Ishikawa (cell line): Measurements from ENCODE around the gene GAS6.

ENCODE experiments used
- CEBPB ChIP-seq: IDR thresholded peaks from 2 replicates; pipeline ENCODE4 v1.6.1; 2012
- CREB1 ChIP-seq: IDR thresholded peaks from 2 replicates; pipeline ENCODE4 v1.6.1; 2012; ENCODE audit warnings: low read depth
- EGR1 ChIP-seq: IDR thresholded peaks from 2 replicates; pipeline ENCODE4 v1.6.1; 2012
- EP300 ChIP-seq: IDR thresholded peaks from 2 replicates; pipeline ENCODE4 v1.6.1; 2012; ENCODE audit warnings: borderline replicate concordance
- FOXM1 ChIP-seq: IDR thresholded peaks from 2 replicates; pipeline ENCODE4 v1.6.1; 2012; ENCODE audit warnings: low read depth, borderline replicate concordance
- MAX ChIP-seq: IDR thresholded peaks from 2 replicates; pipeline ENCODE4 v1.6.1; 2012
- NFIC ChIP-seq: IDR thresholded peaks from 2 replicates; pipeline ENCODE4 v1.6.1; 2012
- RAD21 ChIP-seq: IDR thresholded peaks from 2 replicates; pipeline ENCODE4 v1.6.1; 2012; ENCODE audit warnings: low read depth
- REST ChIP-seq: IDR thresholded peaks from 2 replicates; pipeline ENCODE4 v1.6.1; 2012; ENCODE audit warnings: low read depth, mild to moderate bottlenecking
- TAF1 ChIP-seq: IDR thresholded peaks from 2 replicates; pipeline ENCODE4 v1.6.1; 2012; ENCODE audit warnings: low read depth, mild to moderate bottlenecking
- TCF12 ChIP-seq: IDR thresholded peaks from 2 replicates; pipeline ENCODE4 v1.6.1; 2012; ENCODE audit warnings: low read depth
- TEAD4 ChIP-seq: IDR thresholded peaks from 2 replicates; pipeline ENCODE4 v1.6.1; 2012
- USF1 ChIP-seq: IDR thresholded peaks from 2 replicates; pipeline ENCODE4 v1.6.1; 2012
- YY1 ChIP-seq: IDR thresholded peaks from 2 replicates; pipeline ENCODE4 v1.6.1; 2012; ENCODE audit warnings: low read depth
- ZBTB7A ChIP-seq: IDR thresholded peaks from 2 replicates; pipeline ENCODE4 v1.6.1; 2012; ENCODE audit warnings: low read depth

GAS6 gene

GRCh38 chr13:113805431-113806103 lies 58.3 kb downstream of the GAS6 start:
- TF ChIP-seq EGR1 = no peak
- TF ChIP-seq CREB1 = no peak
- no peak for TF ChIP-seq NFIC
- TF ChIP-seq ZBTB7A = no peak
- TF ChIP-seq CEBPB = no peak
- no peak for TF ChIP-seq YY1
- no peak for TF ChIP-seq TCF12
- TF ChIP-seq EP300 = no peak
- no peak for TF ChIP-seq RAD21
- TF ChIP-seq REST = no peak
- no peak for TF ChIP-seq MAX
- TF ChIP-seq FOXM1 = no peak
- no peak for TF ChIP-seq TEAD4
- no peak for TF ChIP-seq TAF1
- TF ChIP-seq USF1 = no peak

GRCh38 chr13:113804703-113805430 lies 59.0 kb downstream of the GAS6 start:
- TF ChIP-seq USF1 = no peak
- no peak for TF ChIP-seq ZBTB7A
- TF ChIP-seq YY1 = no peak
- TF ChIP-seq TAF1 = no peak
- no peak for TF ChIP-seq TCF12
- no peak for TF ChIP-seq NFIC
- no peak for TF ChIP-seq FOXM1
- TF ChIP-seq EGR1 = no peak
- TF ChIP-seq RAD21 = no peak

- no peak for TF ChIP-seq USF1
- no peak for TF ChIP-seq EGR1
- TF ChIP-seq CREB1 = no peak
- no peak for TF ChIP-seq CEBPB
- no peak for TF ChIP-seq TCF12
- no peak for TF ChIP-seq REST
- TF ChIP-seq MAX = no peak
- no peak for TF ChIP-seq ZBTB7A
- no peak for TF ChIP-seq TAF1
- no peak for TF ChIP-seq NFIC
- no peak for TF ChIP-seq YY1
- no peak for TF ChIP-seq RAD21
- TF ChIP-seq TEAD4 = no peak
- TF ChIP-seq EP300 = no peak
- TF ChIP-seq FOXM1 = no peak
Measured at GRCh38 chr13:113804017-113804702, 59.7 kb downstream of the GAS6 start.

GRCh38 chr13:113803409-113804016 lies 60.4 kb downstream of the GAS6 start:
- TF ChIP-seq USF1 (no peak), EGR1 (no peak), REST (no peak), TAF1 (no peak), TCF12 (no peak), RAD21 (no peak), ZBTB7A (no peak), YY1 (no peak), TEAD4 (no peak), CREB1 (no peak), MAX (no peak), EP300 (no peak), FOXM1 (no peak), CEBPB (no peak), NFIC (no peak)
